Cardiac fibroblast (primary cell): Measurements from ENCODE around the gene IMMP2L.

Source experiments
- DNase-seq, 2 donors: peaks; one replicate each; pipeline versions ENCODE4 v3.0.0 to v3.0.0-alpha.2; 2010; ENCODE audit warnings: low read depth in 2 of 2
- H3K4me3 ChIP-seq, 2 donors: replicated peaks in 1 of 2; 1 replicate in 1 of 2; 2 replicates in 1 of 2; pipeline ENCODE4 v1.5.1; 2011; ENCODE audit warnings: low read depth in 2 of 2, low read length in 2 of 2, mild to moderate bottlenecking in 2 of 2, moderate library complexity in 1 of 2
- TF ChIP-seq, protein P1 (sequence below): IDR thresholded peaks from one replicate; pipeline ENCODE4 v1.5.1; 2011; ENCODE audit warnings: low read depth, mild to moderate bottlenecking, low read length, inconsistent platforms

The IMMP2L gene

DNA sequence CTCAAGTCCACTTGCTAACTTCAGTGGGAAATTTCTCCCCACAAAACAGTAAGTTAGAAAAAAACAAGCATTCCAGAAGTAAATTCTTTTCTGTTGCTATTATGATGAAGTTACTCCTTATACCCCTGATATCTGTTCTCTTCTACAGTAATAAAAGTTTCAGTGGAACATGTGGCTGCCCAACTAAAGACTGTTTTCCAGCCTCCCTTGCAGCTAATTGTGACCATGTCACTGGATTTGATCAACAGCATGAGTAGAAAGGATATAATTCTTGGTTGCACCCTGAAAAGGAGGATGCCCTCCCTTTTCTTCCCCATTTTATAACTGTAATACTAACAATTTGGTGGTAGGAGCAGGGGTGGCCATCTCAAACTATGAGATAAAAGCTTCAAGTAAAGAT, 40.6 kb downstream of the IMMP2L start:
- TF ChIP-seq, protein P1, sequence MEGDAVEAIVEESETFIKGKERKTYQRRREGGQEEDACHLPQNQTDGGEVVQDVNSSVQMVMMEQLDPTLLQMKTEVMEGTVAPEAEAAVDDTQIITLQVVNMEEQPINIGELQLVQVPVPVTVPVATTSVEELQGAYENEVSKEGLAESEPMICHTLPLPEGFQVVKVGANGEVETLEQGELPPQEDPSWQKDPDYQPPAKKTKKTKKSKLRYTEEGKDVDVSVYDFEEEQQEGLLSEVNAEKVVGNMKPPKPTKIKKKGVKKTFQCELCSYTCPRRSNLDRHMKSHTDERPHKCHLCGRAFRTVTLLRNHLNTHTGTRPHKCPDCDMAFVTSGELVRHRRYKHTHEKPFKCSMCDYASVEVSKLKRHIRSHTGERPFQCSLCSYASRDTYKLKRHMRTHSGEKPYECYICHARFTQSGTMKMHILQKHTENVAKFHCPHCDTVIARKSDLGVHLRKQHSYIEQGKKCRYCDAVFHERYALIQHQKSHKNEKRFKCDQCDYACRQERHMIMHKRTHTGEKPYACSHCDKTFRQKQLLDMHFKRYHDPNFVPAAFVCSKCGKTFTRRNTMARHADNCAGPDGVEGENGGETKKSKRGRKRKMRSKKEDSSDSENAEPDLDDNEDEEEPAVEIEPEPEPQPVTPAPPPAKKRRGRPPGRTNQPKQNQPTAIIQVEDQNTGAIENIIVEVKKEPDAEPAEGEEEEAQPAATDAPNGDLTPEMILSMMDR, result no peak
- H3K4me3 ChIP-seq, result no peak overlapping the region
- no peak for DNase-seq

DNA sequence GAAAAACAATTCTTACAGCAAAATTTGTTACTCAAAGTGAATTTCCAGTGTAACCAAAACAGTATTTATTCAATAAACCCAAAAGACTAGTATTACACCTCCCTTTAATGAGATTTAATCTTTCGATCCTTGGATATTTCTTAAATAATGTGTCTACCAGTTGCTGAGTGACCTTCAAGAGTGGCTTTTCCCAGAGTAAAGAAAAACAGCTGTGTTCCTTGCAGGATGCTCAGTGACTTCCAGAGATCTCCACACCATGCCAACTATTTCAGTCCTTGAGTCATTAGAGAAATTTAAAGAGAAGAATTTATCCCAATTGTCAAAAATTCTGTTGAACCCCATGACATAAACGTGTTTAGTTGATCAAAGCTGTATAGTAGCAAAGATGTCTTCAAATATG, 44.0 kb downstream of the IMMP2L start:
- H3K4me3 ChIP-seq, result no peak overlapping the region
- DNase-seq, result no peak
- TF ChIP-seq, protein P1, result no peak

DNA sequence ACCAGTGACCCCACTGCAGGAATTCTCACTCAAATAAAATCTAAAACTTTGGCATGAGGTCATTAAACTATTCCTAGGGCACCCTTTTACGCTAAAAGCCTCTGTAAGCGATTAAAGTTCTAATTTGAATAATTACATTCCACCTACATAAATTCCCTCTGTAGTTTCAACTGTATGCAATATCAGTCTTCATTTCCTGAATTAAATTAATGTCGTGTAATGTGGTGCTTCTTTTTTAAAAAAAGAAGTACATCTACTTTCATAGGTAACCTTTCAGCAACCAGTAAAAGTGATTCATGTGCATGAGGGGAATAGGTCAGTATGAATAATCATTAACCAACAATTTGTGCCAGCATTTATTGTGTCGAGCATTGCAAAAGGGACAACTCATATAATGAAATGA, 44.7 kb downstream of the IMMP2L start:
- DNase-seq, result peak in 1 of 2 donors; percentile 23
- H3K4me3 ChIP-seq, result no peak overlapping the region
- TF ChIP-seq, protein P1, result no peak

DNA sequence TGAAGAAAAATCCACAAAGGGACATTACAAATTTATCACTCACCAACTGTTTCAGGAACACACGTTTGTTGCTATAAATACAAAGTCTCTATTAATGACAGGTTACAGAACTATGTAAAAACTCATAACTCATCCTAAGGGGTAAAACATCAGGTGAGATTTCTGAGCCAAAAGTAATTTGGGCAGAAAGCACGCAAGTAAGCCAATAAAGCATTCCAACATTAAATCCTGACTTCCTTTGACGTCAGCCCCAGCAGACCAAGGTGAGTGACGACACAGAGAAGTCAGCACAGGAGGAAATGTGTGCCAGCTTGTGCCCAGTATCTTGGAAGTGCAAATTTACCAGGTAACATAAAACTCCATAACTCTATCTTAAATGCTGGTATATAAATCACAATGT, 45.7 kb downstream of the IMMP2L start:
- TF ChIP-seq, protein P1, result no peak
- no peak for DNase-seq
- no peak overlapping the region for H3K4me3 ChIP-seq

DNA sequence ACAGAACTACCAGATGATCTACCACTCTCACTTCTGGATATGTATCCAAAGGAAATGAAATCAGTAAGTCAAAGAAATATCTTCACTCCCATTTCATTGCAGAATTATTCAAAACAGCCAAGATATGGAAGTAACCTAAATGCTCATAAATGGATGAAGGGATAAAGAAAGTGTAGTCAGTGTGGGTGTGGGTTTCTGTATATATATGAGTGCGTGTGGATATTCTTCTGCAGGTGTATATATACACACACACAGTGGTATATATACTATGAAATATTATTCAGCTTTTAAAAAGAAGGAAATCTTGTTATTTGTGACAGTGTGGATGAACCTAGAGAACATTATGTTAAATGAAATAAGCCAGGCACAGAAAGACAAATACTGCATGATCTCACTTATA, 48.7 kb downstream of the IMMP2L start:
- no peak overlapping the region for H3K4me3 ChIP-seq
- TF ChIP-seq, protein P1, result no peak
- no peak for DNase-seq

DNA sequence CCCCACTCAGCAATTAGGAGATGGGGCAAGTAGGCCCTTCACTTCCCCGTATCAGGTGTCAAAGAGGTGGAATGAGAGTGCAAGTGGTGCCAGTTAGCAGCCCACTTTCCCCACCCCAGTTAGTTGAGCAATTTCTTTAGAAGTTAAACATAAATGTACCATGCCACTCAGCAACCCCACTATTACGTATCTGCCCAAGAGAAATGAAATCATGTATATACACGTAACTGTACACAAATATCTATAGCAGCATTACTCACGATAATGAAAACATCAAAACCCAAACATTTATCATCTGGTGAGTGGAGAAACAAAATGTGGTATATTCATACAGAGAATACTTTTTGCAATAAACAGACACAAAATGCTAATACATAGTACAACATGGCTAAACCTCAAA, 50.4 kb downstream of the IMMP2L start:
- TF ChIP-seq, protein P1, result no peak
- no peak overlapping the region for H3K4me3 ChIP-seq
- no peak for DNase-seq

DNA sequence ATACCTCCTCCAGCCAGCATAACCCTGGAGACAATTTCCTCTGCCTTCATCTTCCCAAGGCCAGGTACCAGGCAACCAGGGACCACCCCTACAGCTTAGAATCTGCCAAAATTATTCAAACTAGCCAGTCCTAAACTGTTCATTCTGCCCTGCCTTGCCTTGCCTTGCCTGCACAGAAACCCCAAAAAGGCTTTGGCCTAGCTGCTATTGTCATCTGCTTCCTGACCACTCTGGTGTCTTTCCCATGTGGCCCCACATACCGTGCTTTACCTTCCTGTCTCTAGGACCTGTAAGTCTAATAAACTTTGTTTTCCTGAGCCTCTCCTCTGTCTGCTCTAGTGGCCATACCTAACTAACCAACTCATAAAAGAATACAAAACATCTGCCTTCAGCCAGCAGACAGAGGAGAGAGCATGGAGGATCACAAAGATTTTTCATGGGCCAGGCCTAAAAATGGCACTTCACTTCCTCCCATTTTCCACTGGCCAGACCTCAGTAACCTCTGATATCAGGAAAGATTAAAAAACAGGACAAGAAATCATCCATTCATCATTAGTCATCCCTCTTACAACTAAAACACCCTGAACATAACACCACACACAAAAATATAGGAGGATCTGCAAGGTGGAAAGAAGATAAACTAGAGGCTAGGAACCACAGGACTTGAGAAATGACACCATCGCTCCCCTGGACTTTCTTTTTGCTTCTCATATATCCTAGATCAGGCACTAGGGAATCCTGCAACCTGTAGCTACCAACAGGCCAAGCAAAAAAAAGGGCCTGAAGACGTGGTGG, 51.5 kb downstream of the IMMP2L start:
- H3K4me3 ChIP-seq, result no peak overlapping the region
- TF ChIP-seq, protein P1, result no peak
- DNase-seq, result no peak
